Measurements from ENCODE around the gene PPIL3.
A peak's percentile ranks its signal among the peaks of the same experiment; 100 is the strongest.
"Not testable (repeated sequence)": the region's sequence is repeated elsewhere in the genome, so short reads cannot be mapped to it uniquely, and the experiment has no call there.

Gene PPIL3

GRCh38 chr2:200888704-200889625 is at the start of gene PPIL3, which contains the start of gene NIF3L1:
Gene PPIL3 (minus strand): TSS chr2:200889077. CDS start chr2:200887615, 1,462 bp downstream.
Gene NIF3L1 (plus strand): TSS chr2:200889371. CDS start chr2:200891944, 2,573 bp downstream.
- DNase-seq (ENCODE audit: low spot score), result peak; percentile 86

GRCh38 chr2:200930947-200931626 is 42.2 kb upstream of the PPIL3 start:
- DNase-seq (ENCODE audit: low spot score), result no peak

- no peak for DNase-seq (ENCODE audit: low spot score)
Measured at GRCh38 chr2:200929334-200930249, 40.7 kb upstream of the PPIL3 start.

- DNase-seq (ENCODE audit: low spot score), result no peak
Measured at GRCh38 chr2:200922439-200922838, 33.6 kb upstream of the PPIL3 start.

DNA sequence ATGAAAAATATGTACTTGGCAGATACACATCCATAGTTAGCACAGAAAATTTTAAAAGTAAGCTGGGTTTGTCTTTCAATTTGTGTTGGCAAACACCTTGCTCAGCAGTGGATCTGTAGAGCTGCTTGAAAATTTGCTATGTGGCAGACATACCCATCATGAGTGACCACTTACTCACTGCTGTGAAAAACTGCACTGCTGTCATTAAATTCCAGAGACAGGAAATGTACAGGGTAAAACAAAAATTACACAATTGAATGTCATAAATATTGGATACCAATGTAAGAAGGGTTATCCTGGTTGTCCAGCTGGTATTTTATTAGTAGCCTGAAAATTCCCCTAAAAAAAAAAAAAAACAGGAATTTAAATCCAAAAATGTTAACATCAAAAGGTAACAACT is 24.8 kb upstream of the PPIL3 start:
- DNase-seq (ENCODE audit: low spot score), result peak; percentile 55

GRCh38 chr2:200909958-200910357 is 21.1 kb upstream of the PPIL3 start:
- no peak for DNase-seq (ENCODE audit: low spot score)

GRCh38 chr2:200905618-200906296 is 16.9 kb upstream of the PPIL3 start:
- peak; percentile 62 for DNase-seq (ENCODE audit: low spot score)

DNA sequence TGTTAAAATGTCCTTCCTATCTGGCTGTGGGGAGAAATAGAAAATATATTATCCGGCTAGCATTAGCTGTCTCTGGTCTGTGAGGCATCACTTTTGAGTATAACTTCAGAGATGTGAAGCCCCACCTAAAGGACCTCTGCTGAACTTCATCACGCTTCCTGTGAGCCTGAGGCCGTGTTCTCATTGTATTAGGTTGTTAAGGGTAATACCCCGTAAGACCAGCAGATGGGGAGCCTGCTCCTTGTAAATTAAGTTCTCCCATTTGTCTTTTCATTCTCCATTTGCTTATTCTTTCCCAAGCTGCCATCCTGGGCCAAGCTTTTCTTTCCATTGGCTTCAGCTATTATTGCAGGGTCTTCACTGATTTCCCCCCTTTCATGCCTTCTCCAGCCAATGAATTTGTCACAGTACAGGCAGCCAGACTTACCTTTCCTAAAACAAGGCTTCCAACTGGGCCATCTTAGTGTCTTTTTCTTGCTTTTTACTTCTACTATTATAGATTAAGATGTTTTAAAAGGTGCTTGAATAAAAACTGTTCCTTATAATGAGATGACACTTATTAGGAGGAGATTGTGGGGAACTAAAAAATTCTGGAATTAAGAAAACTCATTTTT is 12.7 kb upstream of the PPIL3 start:
- DNase-seq (ENCODE audit: low spot score), result peak; percentile 78

- DNase-seq (ENCODE audit: low spot score), result no peak
Measured at GRCh38 chr2:200899482-200899881, 10.6 kb upstream of the PPIL3 start.

DNA sequence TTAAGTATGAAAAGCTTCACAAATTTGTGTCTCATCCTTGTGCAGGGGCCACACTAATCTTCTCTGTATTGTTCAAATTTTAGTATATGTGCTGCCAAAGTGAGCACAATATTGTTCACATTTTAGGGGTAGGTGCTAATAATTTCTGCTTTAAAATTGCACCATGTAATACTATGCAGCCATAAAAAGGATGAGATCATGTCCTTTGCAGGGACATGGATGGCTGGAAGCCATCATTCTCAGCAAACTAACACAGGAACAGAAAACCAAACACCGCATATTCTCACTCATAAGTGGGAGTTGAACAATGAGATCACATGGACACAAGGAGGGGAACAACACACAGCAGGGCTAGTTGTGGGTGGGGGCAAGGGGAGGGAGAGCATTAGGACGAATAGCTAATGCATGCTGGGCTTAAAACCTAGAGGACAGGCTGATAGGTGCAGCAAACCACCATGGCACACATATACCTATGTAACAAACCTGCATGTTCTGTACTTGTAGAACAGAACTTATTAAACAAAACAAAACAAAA is 7.1 kb downstream of the PPIL3 start:
- DNase-seq (ENCODE audit: low spot score), result not testable (repeated sequence)

- no peak for DNase-seq (ENCODE audit: low spot score)
Measured at GRCh38 chr2:200878289-200878880, 10.5 kb downstream of the PPIL3 start.

DNA sequence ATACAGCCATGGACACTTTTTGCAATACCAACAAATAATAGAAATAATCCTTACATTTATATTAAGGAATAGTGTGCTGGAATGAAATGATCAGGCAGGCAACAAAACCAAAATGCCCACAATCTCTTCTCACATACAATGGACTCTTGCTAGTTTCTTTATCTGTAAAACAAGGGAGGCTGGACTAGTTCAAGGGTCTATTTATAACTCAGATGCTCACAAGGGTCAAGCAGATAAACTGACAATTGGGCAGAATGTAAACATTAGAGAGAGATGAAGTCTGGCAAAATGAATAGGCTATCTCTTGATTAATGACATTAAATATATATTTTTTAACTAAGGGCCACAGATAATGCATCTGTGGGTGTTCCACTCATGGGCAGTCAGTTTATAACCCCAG is 11.4 kb downstream of the PPIL3 start:
- no peak for DNase-seq (ENCODE audit: low spot score)

GRCh38 chr2:200873560-200873959 is 15.3 kb downstream of the PPIL3 start:
- no peak for DNase-seq (ENCODE audit: low spot score)

GRCh38 chr2:200871151-200871550 is 17.7 kb downstream of the PPIL3 start:
- DNase-seq (ENCODE audit: low spot score), result no peak

DNA sequence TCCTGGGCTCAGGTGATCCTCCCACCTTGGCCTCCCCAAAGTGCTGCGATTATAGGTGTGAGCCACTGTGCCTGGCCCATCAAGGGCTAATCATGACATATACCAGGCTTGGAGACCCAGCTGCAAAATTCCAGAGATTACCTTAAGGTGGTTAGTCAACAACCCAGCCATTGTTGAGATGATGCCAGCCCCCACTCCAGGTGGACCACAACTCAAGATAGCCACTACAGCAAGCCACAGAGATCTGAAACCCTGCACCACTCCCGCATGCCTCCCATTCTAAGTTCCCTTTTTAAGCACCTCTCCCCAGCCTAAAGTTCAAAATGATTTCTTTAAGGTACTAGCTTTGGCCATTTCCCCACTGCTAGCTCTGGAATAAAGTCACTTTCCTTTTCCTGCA is 19.9 kb downstream of the PPIL3 start:
- no peak for DNase-seq (ENCODE audit: low spot score)

GRCh38 chr2:200864176-200865034 is 24.5 kb downstream of the PPIL3 start, which contains the start of gene CLK1:
Gene CLK1 (minus strand): TSS chr2:200864658. CDS start chr2:200861862, 2,796 bp downstream.
- peak; percentile 94 for DNase-seq (ENCODE audit: low spot score)

DNA sequence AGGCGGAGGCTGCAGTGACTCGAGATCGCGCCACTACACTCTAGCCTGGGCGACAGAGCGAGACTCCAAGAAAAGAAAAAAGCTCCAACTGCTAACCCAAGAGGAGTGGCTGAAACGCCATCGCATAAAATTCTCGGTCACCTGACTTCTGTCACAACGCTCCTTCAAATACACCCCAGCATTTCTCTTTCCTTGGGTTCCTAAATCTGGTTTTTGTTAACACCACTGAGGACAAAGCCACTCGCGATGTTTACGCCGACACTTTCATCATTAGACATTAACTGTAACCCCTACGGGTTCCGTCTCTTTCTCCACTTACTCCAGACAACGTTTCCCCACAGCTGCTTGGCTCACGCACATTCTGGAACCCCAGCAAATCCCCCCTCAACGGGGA is 25.1 kb downstream of the PPIL3 start:
- DNase-seq (ENCODE audit: low spot score), result no peak

DNA sequence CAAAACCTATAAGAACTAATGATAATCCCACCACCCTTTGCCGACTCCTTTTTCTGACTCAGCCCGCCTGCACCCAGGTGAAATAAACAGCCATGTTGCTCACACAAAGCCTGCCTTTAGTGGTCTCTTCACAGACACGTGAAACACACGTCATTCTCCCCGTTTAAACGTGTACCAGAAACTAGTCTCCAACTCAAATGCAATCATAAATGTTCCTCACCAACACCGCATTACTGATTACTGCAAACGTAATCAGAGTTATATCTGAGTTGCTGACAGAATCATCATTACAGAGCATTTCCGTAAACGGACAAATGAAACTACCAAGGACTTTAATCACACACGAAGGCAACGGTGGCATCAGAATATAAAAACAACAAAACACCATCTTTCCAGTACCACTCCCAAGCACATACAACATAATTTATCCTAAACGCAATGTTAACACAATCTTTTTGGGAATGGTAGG is 26.3 kb downstream of the PPIL3 start:
- no peak for DNase-seq (ENCODE audit: low spot score)

DNA sequence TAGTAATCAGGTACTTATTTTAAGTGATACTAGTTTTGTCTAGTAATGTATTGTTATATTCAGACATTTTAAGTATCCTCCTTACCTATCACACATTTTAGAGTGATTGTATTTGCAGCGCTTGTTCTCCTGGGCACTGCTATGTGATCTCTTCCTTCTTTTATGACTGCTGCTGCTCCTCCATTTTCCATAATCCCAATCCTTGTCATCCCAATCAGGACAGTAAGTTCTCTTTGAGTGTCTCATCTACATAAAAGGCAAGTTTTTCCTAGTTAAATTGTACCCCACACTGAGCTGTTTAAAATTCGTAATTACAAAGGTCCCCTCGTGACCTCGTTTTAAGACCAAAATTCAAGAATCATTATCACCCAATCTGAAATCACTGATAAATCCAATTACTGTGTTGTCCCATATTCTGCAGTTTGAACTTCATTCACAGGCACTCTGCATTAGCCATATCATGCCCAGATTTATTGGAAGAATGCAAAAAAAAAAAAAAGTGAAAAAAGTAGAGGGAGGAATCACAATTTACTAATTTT is 27.2 kb downstream of the PPIL3 start:
- DNase-seq (ENCODE audit: low spot score), result no peak
